Measurements from ENCODE around the gene ARPC5.

Gene ARPC5

GRCh38 chr1:183584147-183584546 lies 51.4 kb downstream of the ARPC5 start:
- DNase-seq, result no peak

- DNase-seq, result no peak
Measured at GRCh38 chr1:183583466-183583865, 52.1 kb downstream of the ARPC5 start.

GRCh38 chr1:183582021-183582713 lies 53.4 kb downstream of the ARPC5 start:
- DNase-seq, result no peak

- no peak for DNase-seq
Measured at GRCh38 chr1:183580281-183580682, 55.3 kb downstream of the ARPC5 start.

GRCh38 chr1:183578856-183579255 lies 56.7 kb downstream of the ARPC5 start:
- no peak for DNase-seq

GRCh38 chr1:183577897-183578465 lies 57.6 kb downstream of the ARPC5 start:
- no peak for DNase-seq

GRCh38 chr1:183576537-183576936 lies 59.0 kb downstream of the ARPC5 start:
- no peak for DNase-seq

GRCh38 chr1:183575606-183576005 lies 60.0 kb downstream of the ARPC5 start:
- DNase-seq, result no peak

GRCh38 chr1:183572721-183573120 lies 62.9 kb downstream of the ARPC5 start:
- DNase-seq, result no peak

- no peak for DNase-seq
Measured at GRCh38 chr1:183571678-183572268, 63.8 kb downstream of the ARPC5 start.
